ENCODE measurements around the gene ATP8B4. TPM values are rescaled to one million over a fixed set of nuclear protein-coding genes. Genes with fewer than 3 reads are reported as not detected.

Gene ATP8B4
- polyA plus RNA-seq, 1 of the 3 experiments (the other 2 are of a cell fraction) = 0.03 TPM

DNA sequence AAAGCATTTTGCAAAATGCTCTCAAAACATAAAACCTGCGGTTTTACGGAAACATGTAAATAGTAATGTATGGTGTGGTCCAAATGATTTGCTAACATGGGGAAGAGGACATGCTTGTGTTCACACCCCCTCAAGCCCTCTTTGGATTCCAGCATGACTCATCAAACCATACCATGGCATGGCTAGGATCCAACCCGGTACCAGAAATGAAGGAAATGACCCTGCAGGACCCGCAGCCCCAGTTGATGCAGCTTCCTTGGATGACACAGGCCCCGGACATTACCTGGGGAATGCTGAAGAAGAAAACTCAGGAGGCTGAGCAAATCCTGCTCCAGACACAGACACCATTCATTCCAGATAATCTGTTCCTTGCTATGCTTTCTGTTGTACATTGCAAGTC is 275.3 kb downstream of the ATP8B4 start:
- POLR2A ChIA-PET = no interaction called here
- no peaks in the 10 kb centered on the region for H3F3A ChIP-seq (replicated peaks; ENCODE audit: insufficient read depth)
- TF ChIP-seq MXI1 (IDR thresholded peaks at IDR 0.05; ENCODE audit: low read depth, low read length) = no peak
- TF ChIP-seq, protein P1, sequence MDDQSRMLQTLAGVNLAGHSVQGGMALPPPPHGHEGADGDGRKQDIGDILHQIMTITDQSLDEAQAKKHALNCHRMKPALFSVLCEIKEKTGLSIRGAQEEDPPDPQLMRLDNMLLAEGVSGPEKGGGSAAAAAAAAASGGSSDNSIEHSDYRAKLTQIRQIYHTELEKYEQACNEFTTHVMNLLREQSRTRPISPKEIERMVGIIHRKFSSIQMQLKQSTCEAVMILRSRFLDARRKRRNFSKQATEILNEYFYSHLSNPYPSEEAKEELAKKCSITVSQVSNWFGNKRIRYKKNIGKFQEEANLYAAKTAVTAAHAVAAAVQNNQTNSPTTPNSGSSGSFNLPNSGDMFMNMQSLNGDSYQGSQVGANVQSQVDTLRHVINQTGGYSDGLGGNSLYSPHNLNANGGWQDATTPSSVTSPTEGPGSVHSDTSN (IDR thresholded peaks at IDR 0.05) = no peak
- no peak for TF ChIP-seq TAF1 (IDR thresholded peaks at IDR 0.05; ENCODE audit: borderline replicate concordance, low read depth, low read length)
- TF ChIP-seq EZH2phosphoT487 (IDR thresholded peaks at IDR 0.05; ENCODE audit: borderline replicate concordance, low read depth) = no peak

DNA sequence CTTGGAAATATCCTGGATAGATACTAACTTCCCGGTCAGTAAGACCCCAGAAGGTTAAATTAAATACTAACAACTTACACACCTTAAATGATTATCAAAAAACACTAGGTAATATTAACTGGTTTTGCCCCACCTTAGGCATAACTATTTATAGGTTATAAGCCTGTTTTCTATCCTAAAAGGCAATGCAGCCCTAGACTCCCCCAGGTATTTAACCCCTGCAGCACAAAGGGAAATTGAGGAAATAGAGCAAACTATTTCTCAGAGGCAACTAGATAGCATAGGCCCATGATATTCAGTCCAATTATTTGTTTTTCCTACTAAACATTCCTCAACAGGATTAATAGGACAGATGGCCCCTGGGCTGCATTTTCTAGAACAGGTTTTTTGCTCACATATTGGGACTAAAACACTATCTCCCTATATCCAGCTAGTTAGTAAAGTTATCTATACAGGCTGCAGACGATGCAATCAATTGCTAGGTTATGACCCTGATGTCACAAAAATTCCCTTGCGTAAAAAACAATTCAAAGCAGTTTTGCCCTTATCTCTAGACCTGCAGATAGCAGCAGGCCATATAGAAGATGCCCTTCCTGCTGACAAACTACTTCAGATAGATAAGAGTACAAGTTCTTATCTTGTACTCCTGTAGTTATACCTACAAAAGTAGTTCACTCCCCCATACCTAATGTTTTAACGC is 276.9 kb downstream of the ATP8B4 start:
- H3K79me2 ChIP-seq (ENCODE audit: insufficient read depth) = no peaks in the 10 kb centered on the region
- H3K4me1 ChIP-seq (ENCODE audit: control insufficient read depth in 1 of 2, insufficient read depth in 2 of 2, low read depth in 1 of 2, low read length in 1 of 2) = no peaks in the 10 kb centered on the region
- TF ChIP-seq TAF1 (IDR thresholded peaks at IDR 0.05; ENCODE audit: borderline replicate concordance, low read depth, low read length) = no peak
- no peak for TF ChIP-seq MEF2A (IDR thresholded peaks at IDR 0.05; ENCODE audit: borderline replicate concordance, low read depth)
- TF ChIP-seq, protein P2, sequence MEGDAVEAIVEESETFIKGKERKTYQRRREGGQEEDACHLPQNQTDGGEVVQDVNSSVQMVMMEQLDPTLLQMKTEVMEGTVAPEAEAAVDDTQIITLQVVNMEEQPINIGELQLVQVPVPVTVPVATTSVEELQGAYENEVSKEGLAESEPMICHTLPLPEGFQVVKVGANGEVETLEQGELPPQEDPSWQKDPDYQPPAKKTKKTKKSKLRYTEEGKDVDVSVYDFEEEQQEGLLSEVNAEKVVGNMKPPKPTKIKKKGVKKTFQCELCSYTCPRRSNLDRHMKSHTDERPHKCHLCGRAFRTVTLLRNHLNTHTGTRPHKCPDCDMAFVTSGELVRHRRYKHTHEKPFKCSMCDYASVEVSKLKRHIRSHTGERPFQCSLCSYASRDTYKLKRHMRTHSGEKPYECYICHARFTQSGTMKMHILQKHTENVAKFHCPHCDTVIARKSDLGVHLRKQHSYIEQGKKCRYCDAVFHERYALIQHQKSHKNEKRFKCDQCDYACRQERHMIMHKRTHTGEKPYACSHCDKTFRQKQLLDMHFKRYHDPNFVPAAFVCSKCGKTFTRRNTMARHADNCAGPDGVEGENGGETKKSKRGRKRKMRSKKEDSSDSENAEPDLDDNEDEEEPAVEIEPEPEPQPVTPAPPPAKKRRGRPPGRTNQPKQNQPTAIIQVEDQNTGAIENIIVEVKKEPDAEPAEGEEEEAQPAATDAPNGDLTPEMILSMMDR (IDR thresholded peaks at IDR 0.05) = no peak
- no peak for TF ChIP-seq RCOR1 (IDR thresholded peaks at IDR 0.05; ENCODE audit: low read length)
- no peak for TF ChIP-seq GABPA (IDR thresholded peaks at IDR 0.05; ENCODE audit: low read depth)
- TF ChIP-seq JUND (IDR thresholded peaks at IDR 0.05) = no peak
- TF ChIP-seq ELF1 (IDR thresholded peaks at IDR 0.05) = no peak
- no peak for TF ChIP-seq TCF12 (IDR thresholded peaks at IDR 0.05)
- TF ChIP-seq RXRA (IDR thresholded peaks at IDR 0.05; ENCODE audit: borderline replicate concordance, low read depth) = no peak
- TF ChIP-seq NFIC (IDR thresholded peaks at IDR 0.05; ENCODE audit: borderline replicate concordance) = no peak
- no peaks in the 10 kb centered on the region for H3K9me2 ChIP-seq
- H3K9me3 ChIP-seq = no peaks in the 10 kb centered on the region
- ChIA-PET POLR2A (no interaction called here), CTCF (no interaction called here)
- 43% methylated on average over 4 of the region's 4 CpGs for WGBS (ENCODE audit: low lambda C conversion rate)
- H2AFZ ChIP-seq (ENCODE audit: low read depth) = no peak overlapping the region
- no peaks in the 10 kb centered on the region for H4K20me1 ChIP-seq (ENCODE audit: insufficient read depth)
- no peak overlapping the region for H3K27ac ChIP-seq (ENCODE audit: low read depth in 2 of 2, low read length in 1 of 2)
- no peak overlapping the region for H3K4me2 ChIP-seq
- H3K4me3 ChIP-seq (ENCODE audit: low read depth in 2 of 2, low read length in 1 of 2) = no peak overlapping the region
- H3K27me3 ChIP-seq (ENCODE audit: insufficient read depth) = no peaks in the 10 kb centered on the region
- no peaks in the 10 kb centered on the region for H3K36me3 ChIP-seq (replicated peaks in 1 of 2; ENCODE audit: control insufficient read depth in 1 of 2, insufficient read depth in 2 of 2, low read length in 1 of 2)
- no peaks in the 10 kb centered on the region for H3F3A ChIP-seq (replicated peaks; ENCODE audit: insufficient read depth)
- DNase-seq = no peak
- no peak overlapping the region for H3K9ac ChIP-seq

More for the DNA sequence above, 275.3 kb downstream of the ATP8B4 start:
- H3K9me3 ChIP-seq = no peaks in the 10 kb centered on the region
- no peak overlapping the region for H2AFZ ChIP-seq (ENCODE audit: low read depth)
- H3K4me2 ChIP-seq = no peak overlapping the region
- H3K4me3 ChIP-seq (ENCODE audit: low read depth in 2 of 2, low read length in 1 of 2) = no peak overlapping the region
- H3K79me2 ChIP-seq (ENCODE audit: insufficient read depth) = no peaks in the 10 kb centered on the region
- H3K9ac ChIP-seq = no peak overlapping the region
- H3K27ac ChIP-seq (ENCODE audit: low read depth in 2 of 2, low read length in 1 of 2) = no peak overlapping the region
- DNase-seq = no peak
- H4K20me1 ChIP-seq (ENCODE audit: insufficient read depth) = no peaks in the 10 kb centered on the region
- H3K27me3 ChIP-seq (ENCODE audit: insufficient read depth) = no peaks in the 10 kb centered on the region
- CTCF ChIA-PET = no interaction called here
- no peaks in the 10 kb centered on the region for H3K36me3 ChIP-seq (replicated peaks in 1 of 2; ENCODE audit: control insufficient read depth in 1 of 2, insufficient read depth in 2 of 2, low read length in 1 of 2)
- H3K4me1 ChIP-seq (ENCODE audit: control insufficient read depth in 1 of 2, insufficient read depth in 2 of 2, low read depth in 1 of 2, low read length in 1 of 2) = no peaks in the 10 kb centered on the region
- WGBS (ENCODE audit: low lambda C conversion rate) = 77% methylated on average over 5 of the region's 5 CpGs
- H3K9me2 ChIP-seq = no peaks in the 10 kb centered on the region

Data from SK-N-SH (cell line).